Thyroid gland (tissue), 4 donors: Measurements from ENCODE around the gene NDUFB2. TPM values are rescaled to one million over a fixed set of nuclear protein-coding genes. Genes with fewer than 3 reads are reported as not detected.

Experiments used
- DNase-seq, 2 donors: peaks; one replicate each; pipeline ENCODE4 v3.0.0-alpha.2; 2019
- H3K27ac ChIP-seq, 3 donors: fragments of 200-600 bp; sonication (generic); 1 replicate in 2 of 3; 2 replicates in 1 of 3; pipeline ENCODE4 v1.5.1; 2016 to 2019; ENCODE audit warnings: mild to moderate bottlenecking in 1 of 3, moderate library complexity in 1 of 3
- H3K27me3 ChIP-seq: fragments of 200-600 bp; sonication (generic); one replicate; pipeline ENCODE4 v1.5.1; 2019
- H3K36me3 ChIP-seq, 2 donors: fragments of 200-600 bp; sonication (generic); one replicate each; pipeline ENCODE4 v1.5.1; 2016 to 2019
- H3K4me1 ChIP-seq, 2 donors: fragments of 200-600 bp; sonication (generic); one replicate each; pipeline ENCODE4 v1.5.1; 2017 to 2019
- H3K4me3 ChIP-seq, 3 donors: fragments of 200-600 bp; sonication (generic); replicated peaks in 1 of 3; 1 replicate in 2 of 3; 2 replicates in 1 of 3; pipeline ENCODE4 v1.5.1; 2016; ENCODE audit warnings: mild to moderate bottlenecking in 1 of 3
- H3K9me3 ChIP-seq: fragments of 200-600 bp; sonication (generic); one replicate; pipeline ENCODE4 v1.5.1; 2017
- CTCF ChIP-seq, 6 experiments: fragments of 200-600 bp in 3 of 6; fragments of 450-650 bp in 3 of 6; sonication (generic) in 3 of 6; IDR thresholded peaks; one replicate each; pipeline ENCODE4 v1.5.1; 2016 to 2019; ENCODE audit warnings: antibody characterized with exemption in 6 of 6, mild to moderate bottlenecking in 2 of 6, inconsistent platforms in 1 of 6, moderate library complexity in 1 of 6
- POLR2A ChIP-seq, 2 donors: fragments of 450-650 bp; IDR thresholded peaks; one replicate each; pipeline ENCODE4 v1.6.1; 2017; ENCODE audit warnings: antibody characterized with exemption in 2 of 2, mild to moderate bottlenecking in 2 of 2, moderate library complexity in 1 of 2
- WGBS, 2 donors: methylation state at CpG; one replicate each; pipeline ENCODE4 v1.1.5; 2017; 5-methylcytosine and 5-hydroxymethylcytosine counted together
- intact Hi-C: fragments of 100-400 bp; cut with DNase I; formaldehyde crosslinking; loops from one replicate; pipeline ENCODE4 v1.15.1; 2023
- total RNA-seq, 4 donors: library from RNA; depleted of rRNA; stranded (reverse); fragments of >200 nt; gene quantifications; one replicate each; pipeline ENCODE4 v1.2.3, GENCODE V29; 2016

NDUFB2 gene
- total RNA-seq, 4 donors from 2014 or later = 213 to 955 (median 698) TPM

- Histone ChIP-seq H3K27ac (no peak overlapping the region), H3K4me3 (no peak overlapping the region), H3K4me1 (peaks cover 0 to 6% of the 10 kb centered on the region in 2 donors), H3K36me3 (peaks cover 0 to 7% of the 10 kb centered on the region in 2 donors), H3K27me3 (no peaks in the 10 kb centered on the region), H3K9me3 (no peaks in the 10 kb centered on the region)
- TF ChIP-seq POLR2A (IDR thresholded peaks at IDR 0.05) (no peak), CTCF (IDR thresholded peaks at IDR 0.05) (no peak)
- DNase-seq = no peak
- intact Hi-C loops = no loop called here
- WGBS, 2 donors = 87 to 88% methylated on average over 6 of the region's 6 CpGs
Measured at GRCh38 chr7:140745266-140746058, 49.0 kb downstream of the NDUFB2 start.

GRCh38 chr7:140746751-140747150 lies 50.2 kb downstream of the NDUFB2 start:
- H3K9me3 ChIP-seq = no peaks in the 10 kb centered on the region
- peaks cover 0 to 7% of the 10 kb centered on the region in 2 donors for H3K36me3 ChIP-seq
- no peak for TF ChIP-seq POLR2A (IDR thresholded peaks at IDR 0.05)
- no peak for TF ChIP-seq CTCF (IDR thresholded peaks at IDR 0.05)
- 98 to 99% methylated on average over 2 of the region's 2 CpGs for WGBS, 2 donors
- peaks cover 0 to 6% of the 10 kb centered on the region in 2 donors for H3K4me1 ChIP-seq
- intact Hi-C loops = no loop called here
- H3K27me3 ChIP-seq = no peaks in the 10 kb centered on the region
- H3K27ac ChIP-seq = no peak overlapping the region
- DNase-seq = no peak
- no peak overlapping the region for H3K4me3 ChIP-seq

- Histone ChIP-seq H3K27ac (no peak overlapping the region), H3K9me3 (no peaks in the 10 kb centered on the region), H3K4me1 (no peaks in the 10 kb centered on the region), H3K27me3 (no peaks in the 10 kb centered on the region), H3K36me3 (peaks cover 0 to 7% of the 10 kb centered on the region in 2 donors), H3K4me3 (no peak overlapping the region)
- no peak for DNase-seq
- 93 to 95% methylated on average over 1 of the region's 1 CpG for WGBS, 2 donors
- intact Hi-C loops = no loop called here
- no peak for TF ChIP-seq CTCF (IDR thresholded peaks at IDR 0.05)
- TF ChIP-seq POLR2A (IDR thresholded peaks at IDR 0.05) = no peak
Measured at GRCh38 chr7:140752533-140752932, 56.0 kb downstream of the NDUFB2 start.

- no peak for DNase-seq
- no peak for TF ChIP-seq POLR2A (IDR thresholded peaks at IDR 0.05)
- TF ChIP-seq CTCF (IDR thresholded peaks at IDR 0.05) = no peak
- no peaks in the 10 kb centered on the region for H3K36me3 ChIP-seq
- no peaks in the 10 kb centered on the region for H3K9me3 ChIP-seq
- H3K4me1 ChIP-seq = no peaks in the 10 kb centered on the region
- intact Hi-C loops = no loop called here
- WGBS, 2 donors = 82 to 84% methylated on average over 3 of the region's 3 CpGs
- no peak overlapping the region for H3K27ac ChIP-seq
- no peaks in the 10 kb centered on the region for H3K27me3 ChIP-seq
- no peak overlapping the region for H3K4me3 ChIP-seq
Measured at GRCh38 chr7:140754506-140754905, 58.0 kb downstream of the NDUFB2 start.

Other genes with a start within 250 kb of the NDUFB2 start
- gene MKRN1, start 217.2 kb upstream of the NDUFB2 start, total RNA-seq = 10 to 100 TPM; 60.2 to 87.9 (median 69.1) TPM
- 10 to 100 TPM in 1 of 4 donors, 1 to 10 TPM in 3; 2.0 to 10.9 (median 5.1) TPM for gene DENND2A, start 55.9 kb upstream of the NDUFB2 start, total RNA-seq
- gene ADCK2, start 23.8 kb upstream of the NDUFB2 start, total RNA-seq = 10 to 100 TPM; 19.9 to 46.1 (median 32.7) TPM
- gene BRAF, start 228.2 kb downstream of the NDUFB2 start, total RNA-seq = 100 to 1,000 TPM in 2 of 4 donors, 10 to 100 TPM in 2; 71.5 to 135 (median 102) TPM